SK-N-SH (cell line): ENCODE data around the gene EFCAB14. TPM values are rescaled to one million over a fixed set of nuclear protein-coding genes. Genes with fewer than 3 reads are reported as not detected.

Experiments used
- CTCF ChIA-PET: fragments of 300-600, 350-600 bp; formaldehyde crosslinking; extraction: SDS; loops from one replicate; lab custom pipeline; 2021; lab: Yijun Ruan, JAX
- POLR2A ChIA-PET: fragments of 350-600 bp; sonication (Branson Sonifier 250); formaldehyde crosslinking; extraction: SDS; loops from one replicate; lab custom pipeline; 2020; ENCODE audit warnings: antibody characterized with exemption, inconsistent platforms; lab: Yijun Ruan, JAX
- DNase-seq: peaks from one replicate; pipeline ENCODE4 v3.0.0; 2012
- H2AFZ ChIP-seq: fragments of 200-600 bp; sonication (generic); 2 replicates; pipeline ENCODE4 v1.8.1; 2016; ENCODE audit warnings: antibody characterized with exemption, mild to moderate bottlenecking, low read depth
- H3F3A ChIP-seq: fragments of 200-600 bp; sonication (generic); replicated peaks from 2 replicates; pipeline ENCODE3; 2016; ENCODE audit warnings: antibody characterized with exemption, mild to moderate bottlenecking; ENCODE audit not compliant: insufficient read depth
- H3K27ac ChIP-seq, 2 experiments: fragments of 200-500 bp in 1 of 2; fragments of 200-600 bp in 1 of 2; sonication (Bioruptor generic) in 1 of 2; sonication (generic), shearing (Covaris generic) in 1 of 2; 2 replicates each; pipeline versions ENCODE4 v1.5.1 to v1.6.1; 2014 to 2016; ENCODE audit warnings: low read depth in 2 of 2, inconsistent platforms in 1 of 2, low read length in 1 of 2, mild to moderate bottlenecking in 1 of 2, mixed read lengths in 1 of 2
- H3K27me3 ChIP-seq: fragments of 200-600 bp; sonication (generic), shearing (Covaris generic); 2 replicates; pipeline ENCODE4 v1.6.1; 2016; ENCODE audit warnings: mixed run types; ENCODE audit not compliant: insufficient read depth
- H3K36me3 ChIP-seq, 2 experiments: fragments of 200-500 bp in 1 of 2; fragments of 200-600 bp in 1 of 2; sonication (Bioruptor generic) in 1 of 2; sonication (generic) in 1 of 2; replicated peaks in 1 of 2; 2 replicates each; pipeline versions ENCODE3 to v1.5.1; 2014 to 2016; ENCODE audit warnings: low read length in 1 of 2, mild to moderate bottlenecking in 1 of 2; ENCODE audit not compliant: insufficient read depth in 2 of 2, control insufficient read depth in 1 of 2
- H3K4me1 ChIP-seq, 2 experiments: fragments of 200-500 bp in 1 of 2; fragments of 200-600 bp in 1 of 2; sonication (Bioruptor generic) in 1 of 2; sonication (generic), shearing (Covaris generic) in 1 of 2; 2 replicates each; pipeline versions ENCODE4 v1.5.1 to v1.6.1; 2014 to 2016; ENCODE audit warnings: low read depth in 1 of 2, low read length in 1 of 2, mixed run types in 1 of 2; ENCODE audit not compliant: insufficient read depth in 2 of 2, control insufficient read depth in 1 of 2
- H3K4me2 ChIP-seq: fragments of 200-600 bp; sonication (generic), shearing (Covaris generic); 2 replicates; pipeline ENCODE4 v1.6.1; 2017; ENCODE audit warnings: mixed run types
- H3K4me3 ChIP-seq, 2 experiments: fragments of 200-500 bp in 1 of 2; fragments of 200-600 bp in 1 of 2; sonication (Bioruptor generic) in 1 of 2; sonication (generic), shearing (Covaris generic) in 1 of 2; 2 replicates each; pipeline versions ENCODE4 v1.5.1 to v1.8.1; 2014 to 2016; ENCODE audit warnings: low read depth in 2 of 2, inconsistent platforms in 1 of 2, low read length in 1 of 2, mild to moderate bottlenecking in 1 of 2, mixed read lengths in 1 of 2, moderate library complexity in 1 of 2
- H3K79me2 ChIP-seq: fragments of 200-600 bp; sonication (generic); 2 replicates; pipeline ENCODE4 v1.8.1; 2017; ENCODE audit warnings: mild to moderate bottlenecking; ENCODE audit not compliant: insufficient read depth
- H3K9ac ChIP-seq: fragments of 200-600 bp; sonication (generic); 2 replicates; pipeline ENCODE4 v1.6.1; 2017; ENCODE audit warnings: mixed run types
- H3K9me2 ChIP-seq: fragments of 200-600 bp; sonication (generic); 2 replicates; pipeline ENCODE4 v1.6.1; 2017; ENCODE audit warnings: mixed run types
- H3K9me3 ChIP-seq: fragments of 200-600 bp; sonication (generic); 2 replicates; pipeline ENCODE4 v1.6.1; 2017; ENCODE audit warnings: mixed run types, mild to moderate bottlenecking, moderate library complexity
- H4K20me1 ChIP-seq: fragments of 200-600 bp; sonication (generic); 2 replicates; pipeline ENCODE4 v1.6.1; 2017; ENCODE audit warnings: mild to moderate bottlenecking, mixed run types; ENCODE audit not compliant: insufficient read depth
- CTCF ChIP-seq: fragments of 200-600 bp; sonication (generic); IDR thresholded peaks from 2 replicates; pipeline ENCODE4 v1.6.1; 2017; ENCODE audit warnings: antibody characterized with exemption, mild to moderate bottlenecking, moderate library complexity
- EP300 ChIP-seq, 2 experiments: IDR thresholded peaks; 2 replicates each; pipeline versions ENCODE4 v1.4.0 to v1.6.1; 2012; ENCODE audit warnings: borderline replicate concordance in 1 of 2, low read depth in 1 of 2, low read length in 1 of 2
- FOXM1 ChIP-seq: IDR thresholded peaks from 2 replicates; pipeline ENCODE4 v1.4.0; 2012; ENCODE audit warnings: low read depth, mild to moderate bottlenecking
- PBX3 ChIP-seq: IDR thresholded peaks from 2 replicates; pipeline ENCODE4; 2012
- RAD21 ChIP-seq: IDR thresholded peaks from 2 replicates; pipeline ENCODE4 v1.6.1; 2012; ENCODE audit warnings: mild to moderate bottlenecking, low read length
- RFX5 ChIP-seq: IDR thresholded peaks from 2 replicates; pipeline ENCODE4 v1.6.1; 2012; ENCODE audit warnings: mild to moderate bottlenecking, improper control_type of control experiment, low read length
- SMC3 ChIP-seq: IDR thresholded peaks from 2 replicates; pipeline ENCODE4 v1.6.1; 2012; ENCODE audit warnings: low read depth, low read length, improper control_type of control experiment
- TEAD4 ChIP-seq: IDR thresholded peaks from 2 replicates; pipeline ENCODE4 v1.4.0; 2012; ENCODE audit warnings: mild to moderate bottlenecking, borderline replicate concordance; ENCODE audit not compliant: insufficient read depth
- YY1 ChIP-seq: IDR thresholded peaks from 2 replicates; pipeline ENCODE4 v1.4.0; 2012; ENCODE audit warnings: low read depth, mild to moderate bottlenecking
- WGBS: methylation state at CpG from one replicate; pipeline ENCODE4 v1.1.6; 2017; ENCODE audit warnings: low lambda C conversion rate; 5-methylcytosine and 5-hydroxymethylcytosine counted together
- polyA plus RNA-seq, 3 experiments: library from polyadenylated mRNA; depleted of rRNA; stranded (reverse); fragments of >200 nt; gene quantifications; 2 replicates each; pipeline ENCODE4 v1.2.3, GENCODE V29; 2012

EFCAB14 gene
- polyA plus RNA-seq, 1 of the 3 experiments (the other 2 are of a cell fraction) = 13.6 TPM

- no peaks in the 10 kb centered on the region for H3K9me3 ChIP-seq
- no peak for DNase-seq
- H3K9ac ChIP-seq = no peak overlapping the region
- no peak overlapping the region for H2AFZ ChIP-seq
- TF ChIP-seq TEAD4 (no peak), RFX5 (no peak), YY1 (no peak), PBX3 (no peak)
- no peaks in the 10 kb centered on the region for H3K36me3 ChIP-seq
- WGBS = 10% methylated on average over 1 of the region's 1 CpG
- no peaks in the 10 kb centered on the region for H4K20me1 ChIP-seq
- no peaks in the 10 kb centered on the region for H3K79me2 ChIP-seq
- no peaks in the 10 kb centered on the region for H3K9me2 ChIP-seq
- H3K4me2 ChIP-seq = no peak overlapping the region
- H3K27me3 ChIP-seq = no peaks in the 10 kb centered on the region; the same call in 1 of the 2 replicates
- no peak overlapping the region for H3K27ac ChIP-seq
- no peaks in the 10 kb centered on the region for H3K4me1 ChIP-seq
- no peak overlapping the region for H3K4me3 ChIP-seq
- ChIA-PET POLR2A (no interaction called here), CTCF (no interaction called here)
- no peaks in the 10 kb centered on the region for H3F3A ChIP-seq
Measured at GRCh38 chr1:46749404-46749803, 30.5 kb upstream of the EFCAB14 start.

- H3K4me1 ChIP-seq = no peaks in the 10 kb centered on the region
- CTCF ChIA-PET = interaction anchor here (0.5 to 2.5 kb wide), 18 partner anchors 9 to 427 kb away, joined by 3 to 13 read pairs (median 4); no protein-coding TSS in a partner anchor
- peak; percentile 53 for DNase-seq
- no peak overlapping the region for H3K4me3 ChIP-seq
- H3K9me3 ChIP-seq = no peaks in the 10 kb centered on the region
- H3K9ac ChIP-seq = no peak overlapping the region
- WGBS = 20% methylated on average over 5 of the region's 5 CpGs
- H3K27ac ChIP-seq = no peak overlapping the region
- no peaks in the 10 kb centered on the region for H3K36me3 ChIP-seq
- no peak overlapping the region for H2AFZ ChIP-seq
- H3K27me3 ChIP-seq = peaks cover 11% of the 10 kb centered on the region
- H3K9me2 ChIP-seq = no peaks in the 10 kb centered on the region
- H3K79me2 ChIP-seq = no peaks in the 10 kb centered on the region
- H3F3A ChIP-seq = no peaks in the 10 kb centered on the region
- no peaks in the 10 kb centered on the region for H4K20me1 ChIP-seq
- no peak overlapping the region for H3K4me2 ChIP-seq
- TF ChIP-seq EP300 (IDR thresholded peaks at IDR 0.05; ENCODE audit: borderline replicate concordance in 1 of 2, low read depth in 1 of 2, low read length in 1 of 2) = no peak
- peak; percentile 68 for TF ChIP-seq SMC3
- TF ChIP-seq CTCF = peak; percentile 65
- peak; percentile 69 for TF ChIP-seq RAD21
- TF ChIP-seq FOXM1 = no peak
- POLR2A ChIA-PET = no interaction called here
Measured at GRCh38 chr1:46747683-46748288, 28.9 kb upstream of the EFCAB14 start.
